Activated CD4-positive, alpha-beta T cell treated with anti-CD3 and anti-CD28 coated beads, Interleukin-2, amount 10 ng/mL, durations not matched to agents 7 days and 5 days (primary cell): Measurements from ENCODE around the gene GEMIN2. TPM values are rescaled to one million over a fixed set of nuclear protein-coding genes. Genes with fewer than 3 reads are reported as not detected.
"Not testable (repeated sequence)": the region's sequence is repeated elsewhere in the genome, so short reads cannot be mapped to it uniquely, and the experiment has no call there.

Experiments used
- CTCF ChIA-PET: fragments of 350-600 bp; sonication (Branson Sonifier 250); formaldehyde crosslinking; loops from one replicate; lab custom pipeline; 2021; ENCODE audit warnings: antibody characterized with exemption; lab: Charles Lee
- POLR2A ChIA-PET: fragments of 350-600 bp; sonication (Branson Sonifier 250); formaldehyde crosslinking; loops from one replicate; lab custom pipeline; 2021; ENCODE audit warnings: antibody characterized with exemption; lab: Charles Lee
- DNase-seq: peaks from one replicate; pipeline ENCODE4 v3.0.0-alpha.2; 2020
- H3K27ac Mint-ChIP-seq: one replicate; pipeline ENCODE4 v1.8.0; 2021; ENCODE audit warnings: mild to moderate bottlenecking, moderate library complexity, mixed read lengths
- H3K27me3 Mint-ChIP-seq: one replicate; pipeline ENCODE4 v1.8.0; 2021; ENCODE audit warnings: mixed read lengths
- H3K36me3 Mint-ChIP-seq: one replicate; pipeline ENCODE4 v1.8.0; 2021; ENCODE audit warnings: low read depth, mixed read lengths
- H3K4me1 Mint-ChIP-seq: one replicate; pipeline ENCODE4 v1.8.0; 2021; ENCODE audit warnings: mixed read lengths
- H3K4me3 Mint-ChIP-seq: one replicate; pipeline ENCODE4 v1.8.0; 2021; ENCODE audit warnings: mild to moderate bottlenecking, moderate library complexity, mixed read lengths
- H3K9me3 Mint-ChIP-seq: one replicate; pipeline ENCODE4 v1.8.0; 2021; ENCODE audit warnings: mixed read lengths
- total RNA-seq, 2 experiments: library from RNA; stranded (reverse); gene quantifications; one replicate each; pipeline ENCODE4 v1.2.3, GENCODE V29; 2021

Gene GEMIN2
- total RNA-seq, 2 experiments from 2014 or later, result 20.4 to 21.2 TPM

DNA sequence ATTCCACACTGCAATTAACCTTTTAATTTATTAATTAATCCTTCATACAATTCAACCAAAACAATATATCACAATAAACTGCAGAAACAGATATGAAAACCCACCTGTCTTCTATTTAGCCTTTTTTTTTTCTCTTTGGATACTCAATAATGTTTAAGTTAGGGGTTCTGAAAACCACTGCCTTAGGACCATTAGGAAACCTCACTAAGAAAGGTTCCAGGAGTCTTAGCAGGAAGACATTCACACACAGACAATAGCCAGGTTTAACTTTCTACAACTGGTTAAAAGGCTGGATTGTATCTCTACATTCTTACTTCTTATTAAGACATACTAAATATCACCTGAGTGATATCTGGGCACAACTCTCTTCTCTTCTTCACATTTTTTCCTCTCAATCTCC, 14.4 kb upstream of the GEMIN2 start:
- CTCF ChIA-PET, result interaction anchor here (0.7 kb wide), 1 partner anchor 11 kb away, joined by 4 read pairs; no protein-coding TSS in a partner anchor
- Mint-ChIP-seq H3K27me3 (no peaks in the 10 kb centered on the region), H3K9me3 (no peaks in the 10 kb centered on the region), H3K4me3 (no peak overlapping the region), H3K27ac (no peak overlapping the region), H3K36me3 (peaks cover 22% of the 10 kb centered on the region), H3K4me1 (peaks cover 52% of the 10 kb centered on the region)
- DNase-seq, result no peak
- POLR2A ChIA-PET, result no interaction called here

GRCh38 chr14:39102265-39102968, 11.7 kb upstream of the GEMIN2 start:
- H3K4me3 Mint-ChIP-seq, result peak overlapping the region; percentile 94
- H3K27me3 Mint-ChIP-seq, result no peaks in the 10 kb centered on the region
- peak overlapping the region; percentile 97 for H3K27ac Mint-ChIP-seq
- H3K4me1 Mint-ChIP-seq, result peaks cover 46% of the 10 kb centered on the region
- CTCF ChIA-PET, result interaction anchor here (0.5 to 0.7 kb wide), 4 partner anchors 19 to 123 kb away, joined by 3 to 5 read pairs (median 3); no protein-coding TSS in a partner anchor
- DNase-seq, result no peak
- H3K9me3 Mint-ChIP-seq, result no peaks in the 10 kb centered on the region
- POLR2A ChIA-PET, result interaction anchor here (0.6 to 1.0 kb wide), 4 partner anchors 12 to 299 kb away, joined by 3 read pairs; partner anchors contain the start of genes GEMIN2 and TRAPPC6B
- H3K36me3 Mint-ChIP-seq, result peaks cover 7% of the 10 kb centered on the region

GRCh38 chr14:39102969-39103957, 10.9 kb upstream of the GEMIN2 start, which contains the start of gene SEC23A:
TSS of gene SEC23A (minus strand) at chr14:39103235. CDS start at chr14:39096118, 7,117 bp downstream.
- Mint-ChIP-seq H3K4me1 (peaks cover 42% of the 10 kb centered on the region), H3K27me3 (no peaks in the 10 kb centered on the region), H3K4me3 (peak within 1 kb of the TSS; percentile 94), H3K36me3 (peaks cover 7% of the 10 kb centered on the region), H3K9me3 (no peaks in the 10 kb centered on the region), H3K27ac (peak within 1 kb of the TSS; percentile 97)
- POLR2A ChIA-PET, result interaction anchor here (0.6 to 1.0 kb wide), 3 partner anchors 67 to 298 kb away, joined by 3 read pairs; partner anchors contain the start of gene TRAPPC6B
- CTCF ChIA-PET, result interaction anchor here (0.5 to 1.2 kb wide), 6 partner anchors 11 to 277 kb away, joined by 3 to 5 read pairs (median 3); partner anchors contain the start of gene GEMIN2
- peak; percentile 89 for DNase-seq

- not testable (repeated sequence) for DNase-seq
- Mint-ChIP-seq H3K27ac (peak overlapping the region; percentile 97), H3K4me1 (peaks cover 42% of the 10 kb centered on the region)
These were observed 9.9 kb upstream of the GEMIN2 start for GRCh38 chr14:39104078-39104801.

DNA sequence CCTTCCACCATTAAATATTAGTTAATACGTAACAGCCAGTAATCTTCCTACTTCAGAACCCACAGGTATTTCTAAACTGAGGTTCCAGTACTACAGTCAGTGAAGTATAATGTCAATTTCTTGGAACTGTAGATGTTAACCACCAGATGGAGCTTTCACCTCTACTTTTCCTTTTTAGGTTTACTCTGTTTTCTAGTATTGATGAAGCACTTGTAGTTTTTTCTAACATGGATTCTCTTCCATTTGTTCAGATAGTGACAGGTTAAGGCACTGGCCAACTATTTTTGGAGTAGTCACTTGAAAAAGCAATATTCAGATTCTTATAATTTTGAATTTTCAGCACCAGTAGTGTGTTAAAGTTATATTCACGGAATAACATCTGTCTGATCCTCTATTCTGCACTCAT, 6.5 kb upstream of the GEMIN2 start:
- Mint-ChIP-seq H3K27ac (no peak overlapping the region), H3K9me3 (no peaks in the 10 kb centered on the region), H3K36me3 (peaks cover 1% of the 10 kb centered on the region), H3K4me3 (no peak overlapping the region), H3K27me3 (no peaks in the 10 kb centered on the region), H3K4me1 (peaks cover 22% of the 10 kb centered on the region)
- ChIA-PET CTCF (interaction anchor here (1.0 kb wide), 2 partner anchors 9 to 196 kb away, joined by 3 to 4 read pairs; no protein-coding TSS in a partner anchor), POLR2A (no interaction called here)
- DNase-seq, result no peak

More at GRCh38 chr14:39104078-39104801, 9.9 kb upstream of the GEMIN2 start:
- CTCF ChIA-PET, result interaction anchor here (0.6 to 1.2 kb wide), 3 partner anchors 10 to 86 kb away, joined by 3 read pairs; partner anchors contain the start of gene GEMIN2
- H3K27me3 Mint-ChIP-seq, H3K9me3 Mint-ChIP-seq, H3K36me3 Mint-ChIP-seq, POLR2A ChIA-PET: not testable (repeated sequence)
- H3K4me3 Mint-ChIP-seq, result peak overlapping the region; percentile 94

DNA sequence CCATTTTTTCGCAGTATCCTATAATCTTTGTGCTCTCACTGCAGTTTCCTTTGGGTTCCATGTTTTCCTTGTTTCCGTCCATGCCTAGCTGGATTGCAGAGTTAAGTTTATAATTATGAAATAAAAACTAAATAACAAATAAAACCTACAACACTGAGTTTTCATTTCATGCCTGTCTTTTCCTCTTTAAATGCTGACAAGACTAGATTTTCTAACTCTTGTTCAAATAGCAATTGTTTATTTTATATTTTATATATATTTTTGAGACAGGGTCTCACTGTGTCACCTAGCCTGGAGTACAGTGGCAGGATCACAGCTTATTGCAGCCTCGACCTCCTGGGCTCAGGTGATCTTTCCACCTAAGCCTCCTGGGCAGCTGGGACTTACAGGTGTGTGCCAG, 5.3 kb upstream of the GEMIN2 start:
- Mint-ChIP-seq H3K4me1 (peaks cover 23% of the 10 kb centered on the region), H3K36me3 (no peaks in the 10 kb centered on the region), H3K27me3 (no peaks in the 10 kb centered on the region), H3K9me3 (no peaks in the 10 kb centered on the region), H3K27ac (no peak overlapping the region), H3K4me3 (no peak overlapping the region)
- ChIA-PET POLR2A (no interaction called here), CTCF (no interaction called here)
- DNase-seq, result no peak

GRCh38 chr14:39109893-39110715, 4.0 kb upstream of the GEMIN2 start:
- H3K4me3 Mint-ChIP-seq, result no peak overlapping the region
- H3K4me1 Mint-ChIP-seq, result peaks cover 20% of the 10 kb centered on the region
- no peaks in the 10 kb centered on the region for H3K9me3 Mint-ChIP-seq
- POLR2A ChIA-PET, result no interaction called here
- H3K27me3 Mint-ChIP-seq, result no peaks in the 10 kb centered on the region
- H3K27ac Mint-ChIP-seq, result no peak overlapping the region
- DNase-seq, result no peak
- CTCF ChIA-PET, result no interaction called here
- no peaks in the 10 kb centered on the region for H3K36me3 Mint-ChIP-seq

DNA sequence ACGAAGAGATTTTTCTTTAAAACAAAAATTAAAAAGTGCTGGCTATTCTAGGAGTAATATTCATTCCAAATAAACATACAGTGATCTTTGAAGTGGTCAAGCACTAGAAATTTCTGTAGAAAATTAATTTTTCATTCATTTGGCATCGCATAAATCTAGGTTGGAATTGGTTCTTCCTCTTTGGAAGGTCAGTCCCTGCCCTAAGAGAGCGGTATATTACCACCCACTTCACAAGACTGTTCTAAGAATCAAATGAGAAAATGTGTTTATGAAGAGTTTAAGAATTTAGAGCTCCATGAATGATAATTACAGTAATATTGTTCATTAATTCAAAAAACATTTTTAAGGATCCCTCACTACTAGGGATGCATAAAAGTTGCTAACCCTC, 444 bp upstream of the GEMIN2 start:
- H3K27me3 Mint-ChIP-seq, result no peaks in the 10 kb centered on the region
- CTCF ChIA-PET, result interaction anchor here (0.5 to 1.4 kb wide), 5 partner anchors 10 to 56 kb away, joined by 3 to 4 read pairs (median 3); partner anchors contain the start of gene TRAPPC6B
- H3K27ac Mint-ChIP-seq, result peak overlapping the region; percentile 87
- DNase-seq, result no peak
- peak overlapping the region; percentile 83 for H3K4me3 Mint-ChIP-seq
- POLR2A ChIA-PET, result interaction anchor here (0.5 to 1.3 kb wide), 4 partner anchors 11 to 61 kb away, joined by 3 to 5 read pairs (median 3); partner anchors contain the start of gene PNN
- peaks cover 4% of the 10 kb centered on the region for H3K36me3 Mint-ChIP-seq
- peaks cover 31% of the 10 kb centered on the region for H3K4me1 Mint-ChIP-seq
- no peaks in the 10 kb centered on the region for H3K9me3 Mint-ChIP-seq

DNA sequence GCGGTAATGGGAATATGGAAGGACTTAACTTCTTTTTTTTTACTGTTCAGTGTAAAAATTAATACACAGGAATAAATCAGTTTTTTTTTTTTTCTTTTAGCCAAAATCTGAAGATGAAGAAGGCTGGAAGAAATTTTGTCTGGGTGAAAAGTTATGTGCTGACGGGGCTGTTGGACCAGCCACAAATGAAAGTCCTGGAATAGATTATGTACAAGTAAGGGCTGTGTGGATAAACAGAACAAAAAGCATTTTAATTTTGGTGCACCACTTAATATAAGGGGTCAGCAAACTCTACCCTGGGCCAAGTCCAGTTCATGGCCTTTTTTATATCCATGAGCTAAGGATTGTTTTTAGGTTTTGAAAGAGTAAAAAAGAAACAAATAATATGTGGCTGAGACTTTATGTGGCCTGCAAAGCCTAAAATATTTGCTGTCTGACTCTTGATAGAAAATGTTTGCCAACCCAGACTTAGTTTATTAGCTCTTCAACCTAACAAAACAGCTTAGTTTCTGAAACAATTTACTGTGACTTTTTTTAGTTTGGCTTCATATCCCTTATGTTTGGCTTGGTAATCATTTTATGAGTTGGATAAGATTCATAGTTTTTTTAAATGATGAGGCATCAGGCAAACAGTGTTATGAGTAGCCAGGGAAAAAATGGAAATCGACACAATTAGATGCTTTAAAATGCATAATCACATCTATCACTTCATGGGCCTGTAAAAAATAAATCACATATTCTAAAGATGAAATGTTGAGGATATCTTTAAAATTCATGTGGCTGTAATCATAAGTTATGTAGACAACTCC, 8.4 kb downstream of the GEMIN2 start:
- Mint-ChIP-seq H3K27ac (no peak overlapping the region), H3K9me3 (no peaks in the 10 kb centered on the region), H3K4me1 (peaks cover under 1% of the 10 kb centered on the region), H3K27me3 (no peaks in the 10 kb centered on the region), H3K36me3 (peaks cover 35% of the 10 kb centered on the region), H3K4me3 (no peak overlapping the region)
- ChIA-PET CTCF (interaction anchor here (1.2 to 1.5 kb wide), 2 partner anchors 9 to 19 kb away, joined by 3 read pairs; partner anchors contain the start of gene GEMIN2), POLR2A (no interaction called here)
- no peak for DNase-seq

DNA sequence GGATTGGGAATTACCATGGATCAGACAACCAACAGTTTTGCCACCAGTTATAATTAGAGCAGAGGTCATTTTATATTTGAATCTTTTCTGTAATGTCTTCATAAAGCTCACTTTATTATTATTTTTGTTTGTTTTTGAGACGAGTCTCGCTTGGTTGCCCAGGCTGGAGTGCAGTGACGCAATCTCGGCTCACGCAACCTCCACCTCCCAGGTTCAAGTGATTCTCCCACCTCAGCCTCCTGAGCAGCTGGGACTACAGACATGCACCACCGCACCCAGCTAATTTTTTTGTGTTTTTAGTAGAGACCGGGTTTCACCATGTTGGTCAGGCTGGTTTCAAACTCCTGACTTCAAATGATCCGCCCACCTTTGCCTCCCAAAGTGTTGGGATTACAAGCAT, 23.7 kb downstream of the GEMIN2 start:
- H3K27me3 Mint-ChIP-seq, H3K4me1 Mint-ChIP-seq, H3K4me3 Mint-ChIP-seq, POLR2A ChIA-PET, DNase-seq, H3K27ac Mint-ChIP-seq, H3K9me3 Mint-ChIP-seq: not testable (repeated sequence)
- H3K36me3 Mint-ChIP-seq, result peaks cover 57% of the 10 kb centered on the region
- CTCF ChIA-PET, result interaction anchor here (1.2 to 1.4 kb wide), 2 partner anchors 8 to 13 kb away, joined by 3 read pairs; no protein-coding TSS in a partner anchor
